LoVo (cell line): ENCODE results near the gene HNRNPH2.

Experiments
- DNase-seq: peaks from one replicate; pipeline ENCODE4 v3.0.0-alpha.2; 2016; ENCODE audit warnings: low spot score

Gene HNRNPH2, protein sequence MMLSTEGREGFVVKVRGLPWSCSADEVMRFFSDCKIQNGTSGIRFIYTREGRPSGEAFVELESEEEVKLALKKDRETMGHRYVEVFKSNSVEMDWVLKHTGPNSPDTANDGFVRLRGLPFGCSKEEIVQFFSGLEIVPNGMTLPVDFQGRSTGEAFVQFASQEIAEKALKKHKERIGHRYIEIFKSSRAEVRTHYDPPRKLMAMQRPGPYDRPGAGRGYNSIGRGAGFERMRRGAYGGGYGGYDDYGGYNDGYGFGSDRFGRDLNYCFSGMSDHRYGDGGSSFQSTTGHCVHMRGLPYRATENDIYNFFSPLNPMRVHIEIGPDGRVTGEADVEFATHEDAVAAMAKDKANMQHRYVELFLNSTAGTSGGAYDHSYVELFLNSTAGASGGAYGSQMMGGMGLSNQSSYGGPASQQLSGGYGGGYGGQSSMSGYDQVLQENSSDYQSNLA

DNA sequence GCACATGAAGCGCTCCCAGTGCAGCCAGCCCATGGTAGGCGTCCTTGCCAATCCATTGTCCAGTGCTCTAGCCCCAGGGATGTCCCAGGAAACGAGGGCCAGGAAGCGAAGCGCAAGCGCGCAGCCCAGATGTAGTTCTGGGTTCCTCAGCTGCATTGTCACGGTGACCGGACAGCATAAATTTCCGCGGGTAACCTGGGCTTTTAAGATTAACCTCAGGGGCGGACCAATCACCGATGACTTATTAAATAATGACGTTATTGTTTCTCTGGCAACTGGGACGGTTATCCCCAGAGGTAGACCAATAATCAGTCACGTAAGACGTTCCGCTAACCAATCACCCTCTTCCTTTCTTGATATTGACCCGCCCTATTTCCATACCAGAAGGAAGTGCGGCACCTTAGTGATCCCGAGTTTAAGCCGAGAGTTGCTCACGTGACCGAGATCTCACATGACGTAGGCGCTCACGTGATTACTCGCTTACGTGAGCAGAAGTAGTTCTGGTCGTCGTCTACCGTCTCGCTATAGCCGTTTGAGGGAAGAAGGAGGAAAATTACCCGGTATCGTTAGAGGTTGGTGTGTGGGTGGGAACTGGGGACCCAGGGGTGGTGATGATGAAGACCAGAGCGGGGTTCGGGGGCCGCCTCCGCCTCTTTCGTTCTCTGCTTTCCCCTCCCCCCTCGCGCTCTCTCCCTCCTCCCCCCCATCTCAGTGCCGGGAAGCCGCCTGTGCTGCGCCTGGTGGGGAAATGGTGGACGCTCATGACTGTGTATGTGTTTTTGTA lies at the start of gene HNRNPH2, which contains the start of gene GLA:
Gene HNRNPH2, plus strand, starts transcription at position 475 of the 784 bp plus-strand sequence. CDS start 3,767 bp downstream, outside the sequence.
Gene GLA, minus strand, starts transcription at position 178 of the 784 bp plus-strand sequence. Its CDS starts 22 bp downstream, at position 156.
- peak; percentile 87 for DNase-seq

DNA sequence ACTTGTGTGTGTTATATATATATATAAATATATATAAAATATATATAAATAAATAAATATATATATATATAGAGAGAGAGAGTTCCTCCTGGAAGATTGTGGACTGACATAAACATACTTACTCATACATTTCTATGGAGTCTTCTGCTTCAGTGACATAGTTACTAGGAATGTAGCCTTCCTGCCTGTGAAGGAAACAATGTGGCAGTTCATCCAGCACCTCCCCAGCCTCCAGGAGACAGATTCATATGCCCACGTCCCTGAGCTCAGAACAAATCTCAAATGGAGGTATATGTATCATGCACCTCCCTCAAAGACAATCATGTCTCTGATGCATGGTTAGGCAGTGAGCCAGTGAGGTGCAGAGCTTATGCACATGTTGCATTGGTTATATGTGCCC lies 48.1 kb upstream of the HNRNPH2 start:
- no peak for DNase-seq

- no peak for DNase-seq
Observed at GRCh38 chrX:101360390-101360789, 47.6 kb upstream of the HNRNPH2 start.

DNA sequence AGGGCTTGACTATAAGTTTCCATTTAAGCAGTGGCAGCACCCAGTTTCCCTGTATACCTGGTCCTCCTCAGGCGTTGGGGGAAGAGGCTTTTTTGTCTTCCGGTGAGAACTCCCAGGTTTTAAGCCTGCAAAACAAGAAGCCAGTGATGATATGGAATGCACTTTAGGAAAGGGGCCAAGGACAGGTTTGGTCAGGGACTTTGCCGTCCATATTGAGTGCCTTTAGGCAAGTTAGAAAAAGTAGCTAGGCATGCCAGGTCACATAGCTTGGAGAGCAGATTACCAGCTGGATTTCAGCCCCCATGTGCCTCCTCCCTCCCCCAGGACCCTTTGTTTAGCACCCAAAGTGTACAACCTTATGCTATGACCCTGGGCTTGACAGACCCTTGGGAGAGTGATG lies 45.9 kb upstream of the HNRNPH2 start:
- DNase-seq: no peak

DNA sequence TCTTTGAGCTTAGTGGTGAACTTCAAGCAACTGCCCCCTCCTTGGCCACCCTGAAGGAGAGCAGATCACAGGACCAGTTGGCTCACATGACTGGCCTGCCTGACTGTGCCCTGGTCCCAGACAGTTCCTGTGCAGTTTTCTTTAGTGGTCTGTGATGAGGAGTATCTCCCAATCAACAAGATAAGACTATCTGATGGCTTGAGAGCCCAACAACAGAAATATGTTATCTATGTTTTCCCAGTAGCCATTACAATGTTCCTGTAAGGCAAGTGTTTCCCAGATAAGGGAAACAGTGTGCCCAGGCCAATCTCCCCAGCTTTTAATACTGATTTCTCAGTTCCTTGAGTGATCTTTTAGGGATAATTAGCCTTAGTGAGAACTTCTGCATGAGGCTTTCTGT lies 45.3 kb upstream of the HNRNPH2 start:
- no peak for DNase-seq

GRCh38 chrX:101365301-101365795 lies 42.7 kb upstream of the HNRNPH2 start:
- no peak for DNase-seq

DNA sequence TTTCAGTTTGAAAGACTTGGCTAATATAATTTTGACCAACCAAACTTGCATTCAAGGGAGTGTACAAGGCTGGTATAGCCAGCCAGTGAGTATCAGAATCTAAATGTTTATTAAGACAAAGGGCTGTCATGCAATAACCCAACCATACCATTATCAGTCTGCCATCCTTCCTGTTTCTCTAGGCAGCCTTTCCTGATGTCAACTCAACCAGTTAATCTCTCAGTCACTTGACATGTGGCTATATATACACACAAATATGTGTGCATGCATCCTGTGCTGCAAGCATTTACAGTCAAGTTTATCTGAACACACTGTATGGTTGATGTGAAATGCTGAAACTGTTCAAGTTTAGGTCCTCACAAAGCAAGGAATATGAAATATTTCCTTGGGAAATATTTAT lies 39.2 kb upstream of the HNRNPH2 start:
- no peak for DNase-seq

DNA sequence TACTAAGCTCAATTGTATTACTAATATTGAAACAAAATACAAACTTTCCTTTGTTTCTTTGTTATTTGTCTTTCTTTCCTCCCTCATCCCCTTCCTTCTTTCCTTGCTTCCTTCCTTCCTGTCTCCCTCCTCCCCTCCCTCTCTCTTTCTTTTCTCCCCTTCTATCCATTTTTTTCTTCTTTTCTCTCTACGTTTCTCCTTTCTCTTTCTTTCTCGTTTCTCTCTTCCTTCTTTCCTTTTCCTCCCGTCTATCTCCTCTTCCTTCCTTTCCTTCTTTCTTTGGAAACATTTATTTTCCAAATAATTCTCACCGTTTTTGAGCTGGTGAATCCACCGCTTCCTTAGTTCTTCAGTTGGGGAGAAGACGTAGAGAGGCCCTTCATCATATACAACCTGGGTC lies 38.3 kb upstream of the HNRNPH2 start:
- DNase-seq: no peak

DNA sequence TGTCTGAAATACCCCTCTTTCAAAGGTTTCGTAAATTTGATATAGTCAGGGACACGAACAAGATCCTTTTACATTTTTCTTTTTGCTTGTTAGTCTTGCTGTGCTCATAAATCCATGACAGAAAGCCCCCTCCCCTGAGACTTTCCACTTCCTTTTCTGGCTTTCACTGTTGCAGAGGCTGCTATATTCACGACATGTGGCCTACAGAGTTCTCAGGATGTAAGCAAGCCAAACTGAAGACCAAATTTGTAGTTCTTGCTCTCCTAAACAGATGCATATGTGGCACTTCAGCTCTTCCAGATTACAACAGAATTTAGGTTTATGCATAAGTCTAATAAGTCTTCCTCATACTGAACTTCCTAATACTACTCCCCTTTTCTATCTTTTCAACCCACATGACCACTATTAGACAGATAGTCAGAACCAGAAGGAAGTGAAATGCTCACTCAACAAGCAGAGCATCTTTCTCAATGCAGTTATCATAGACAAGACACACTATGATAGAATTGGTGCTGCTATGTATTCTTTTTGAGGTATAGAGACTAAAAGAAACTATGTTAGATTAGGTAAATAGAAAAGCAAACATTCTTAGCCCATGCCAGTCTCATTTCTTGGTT lies 37.0 kb upstream of the HNRNPH2 start:
- DNase-seq: no peak

DNA sequence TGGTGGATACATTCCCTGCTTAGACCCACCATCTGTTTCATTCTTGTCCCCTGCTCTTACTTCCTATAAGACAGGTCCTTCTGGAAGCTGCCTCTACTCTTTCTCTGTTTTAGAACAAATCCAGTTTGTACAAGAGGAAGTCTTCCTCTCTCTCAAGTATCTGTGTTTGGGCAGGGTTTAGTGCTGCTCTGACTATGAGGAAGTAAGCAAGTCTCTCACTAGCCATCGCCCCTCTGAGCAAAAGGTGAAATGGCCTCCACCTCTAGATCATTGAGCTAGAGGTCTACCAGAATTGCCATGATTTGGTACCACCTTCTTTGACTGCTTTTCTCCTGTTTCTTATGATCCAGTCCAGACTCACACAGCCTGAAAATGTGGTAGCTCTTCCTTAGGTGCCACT lies 30.5 kb upstream of the HNRNPH2 start:
- DNase-seq: no peak

DNA sequence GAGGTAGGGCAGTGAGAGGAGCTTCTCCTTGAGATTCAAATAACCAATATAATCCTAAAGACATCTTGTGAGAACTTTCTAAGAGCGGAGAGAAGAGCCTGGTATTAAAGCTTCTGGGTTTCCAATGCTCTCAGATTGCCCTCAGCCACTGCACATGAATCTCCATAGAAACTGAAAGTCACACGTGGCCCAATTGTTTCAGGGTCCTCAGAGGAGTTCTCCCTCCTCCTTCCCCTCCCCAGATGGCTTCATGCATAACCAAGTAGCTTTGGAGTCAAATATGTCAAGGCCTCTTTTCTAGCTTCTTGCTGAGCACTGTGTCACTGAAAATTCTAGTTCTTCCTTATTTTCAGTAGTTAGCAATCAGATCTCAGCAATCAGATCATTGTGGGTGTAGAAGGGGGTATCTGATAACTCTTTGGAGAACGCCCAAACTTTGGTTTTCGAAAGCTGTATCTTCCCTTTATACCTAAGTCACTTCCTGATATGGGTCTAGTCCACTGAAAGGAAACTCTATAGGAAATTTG lies 24.3 kb upstream of the HNRNPH2 start:
- DNase-seq: no peak

DNA sequence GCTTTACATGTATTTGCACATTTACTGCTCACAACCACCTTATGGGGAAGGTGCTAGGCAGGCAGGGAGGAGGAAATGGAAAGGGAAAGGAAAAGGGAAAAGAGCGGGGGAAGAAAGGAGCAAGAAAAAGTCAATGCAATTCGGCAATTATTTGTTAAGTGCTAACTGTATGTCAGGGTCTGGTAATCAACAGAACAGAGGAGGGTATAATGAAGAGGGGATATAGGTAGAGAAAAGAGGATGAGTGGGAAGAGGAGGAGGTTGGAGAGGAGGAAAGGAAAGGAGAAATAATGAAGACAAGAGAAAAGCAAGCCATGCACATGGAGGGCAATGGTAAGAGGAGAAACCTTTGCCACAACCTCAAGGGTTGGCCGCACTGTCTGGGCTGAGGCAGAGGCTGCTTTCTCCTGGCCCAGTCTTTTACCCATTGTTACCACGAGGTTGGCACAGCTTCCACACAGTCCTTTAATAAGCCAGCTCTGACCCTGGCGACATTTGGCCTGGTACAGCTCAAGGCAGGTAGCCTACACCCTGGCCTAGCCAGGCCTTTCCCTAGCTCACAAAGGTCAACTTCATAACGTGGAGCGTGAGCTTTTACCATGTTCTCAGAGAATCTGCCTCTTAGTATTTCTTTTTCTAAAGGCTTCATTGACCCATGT lies 22.9 kb upstream of the HNRNPH2 start:
- no peak for DNase-seq

DNA sequence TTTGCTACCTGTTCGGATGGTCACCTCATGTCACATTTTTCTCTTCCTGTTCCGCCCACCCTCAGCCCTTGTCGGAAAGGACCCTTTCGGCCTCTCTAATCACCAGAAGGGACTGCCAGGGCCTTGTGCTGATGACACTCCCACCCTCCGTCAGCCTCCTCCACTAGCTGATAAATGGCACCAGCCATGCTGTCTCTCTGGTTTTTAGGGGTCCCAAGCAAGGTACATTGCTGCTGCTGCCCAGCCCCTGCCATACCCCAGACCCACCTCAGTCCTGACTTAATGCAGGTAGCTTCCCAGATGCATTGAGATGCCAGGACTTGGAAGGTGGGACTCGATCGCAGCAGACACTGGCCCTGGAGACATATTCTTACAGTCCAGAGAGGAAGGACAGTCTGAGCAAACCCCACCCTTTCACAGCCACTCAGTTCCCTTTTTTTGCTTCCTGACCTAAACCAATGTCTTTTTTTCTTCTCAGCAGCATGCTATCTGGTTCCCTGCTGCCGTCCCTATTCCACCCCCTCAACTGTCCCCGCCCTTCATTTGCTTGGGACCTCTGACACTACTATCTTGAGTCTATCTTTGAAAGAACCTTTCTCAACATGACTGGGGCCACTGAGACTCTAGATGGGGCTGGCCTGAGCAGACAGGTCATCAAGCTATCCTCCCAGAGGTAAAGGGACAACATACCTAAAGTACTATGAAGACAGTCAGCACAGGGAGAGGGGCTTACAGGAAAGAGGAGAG lies 22.1 kb upstream of the HNRNPH2 start, which contains the start of gene BTK:
Gene BTK, minus strand, starts transcription at position 397 of the 747 bp plus-strand sequence. CDS start 10,907 bp downstream, outside the sequence.
- no peak for DNase-seq

GRCh38 chrX:101386542-101386885 lies 21.5 kb upstream of the HNRNPH2 start:
- no peak for DNase-seq

GRCh38 chrX:101388604-101389003 lies 19.4 kb upstream of the HNRNPH2 start:
- DNase-seq: no peak

DNA sequence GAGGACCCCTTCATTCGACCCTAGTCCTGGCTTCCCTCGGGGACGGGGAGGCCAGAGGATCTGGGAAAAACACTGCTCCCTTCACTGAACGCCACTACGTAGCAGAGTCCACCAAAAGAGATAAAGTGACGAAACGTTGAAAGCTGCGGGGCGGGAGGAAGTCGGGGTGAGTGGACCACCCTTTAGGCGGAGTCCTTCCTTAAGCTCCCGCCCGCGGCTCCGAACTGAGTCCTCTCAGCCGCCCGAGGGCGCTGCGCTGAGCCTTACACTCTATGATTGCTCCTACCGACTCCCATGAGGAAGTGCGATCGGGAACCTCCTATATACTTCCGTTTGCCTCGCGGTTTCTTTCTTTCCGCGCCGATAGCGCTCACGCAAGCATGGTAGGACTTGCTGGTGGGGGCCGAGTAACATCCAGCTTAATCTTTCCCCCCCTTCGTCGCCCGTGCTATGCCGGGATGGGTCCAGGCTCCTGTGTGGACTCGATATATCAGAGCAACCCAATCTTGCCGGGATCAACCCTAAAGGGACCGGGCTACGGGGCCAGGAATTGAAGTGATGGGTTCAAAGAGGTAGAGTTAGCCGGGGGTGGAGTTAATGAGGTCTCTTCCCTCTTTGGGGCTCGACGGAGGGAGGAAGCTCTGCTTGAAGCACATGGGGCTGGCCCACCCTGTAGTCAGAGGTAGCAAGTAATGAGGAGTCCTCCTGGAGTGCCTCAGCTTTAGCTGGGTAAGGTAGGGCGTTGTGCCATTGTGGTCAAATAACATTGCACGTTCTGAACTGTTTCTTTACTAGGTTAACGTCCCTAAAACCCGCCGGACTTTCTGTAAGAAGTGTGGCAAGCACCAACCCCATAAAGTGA lies 17.1 kb upstream of the HNRNPH2 start, which contains the start of gene RPL36A:
Gene RPL36A, plus strand, starts transcription at position 348 of the 862 bp plus-strand sequence. Its CDS starts 33 bp downstream, at position 381.
- DNase-seq: peak; percentile 83

DNA sequence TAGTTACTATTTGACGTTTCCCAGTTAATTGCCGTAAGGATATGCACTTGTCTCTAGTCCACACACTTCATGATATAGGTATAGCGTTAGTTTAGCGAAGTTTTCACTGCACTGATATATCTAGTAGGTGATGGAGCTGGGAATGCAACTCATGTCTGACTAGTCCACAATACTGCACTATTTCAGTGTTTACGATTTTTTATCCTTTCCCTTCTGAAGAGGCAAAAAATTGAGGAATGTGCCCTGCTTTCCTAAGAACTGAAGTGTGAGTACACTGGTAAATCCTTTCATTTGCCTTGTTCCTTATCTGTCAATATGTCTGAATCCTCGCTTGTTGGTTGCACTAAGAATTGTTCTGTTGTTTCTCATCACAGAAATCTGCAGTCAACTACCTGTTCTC lies 16.2 kb upstream of the HNRNPH2 start:
- DNase-seq: no peak

DNA sequence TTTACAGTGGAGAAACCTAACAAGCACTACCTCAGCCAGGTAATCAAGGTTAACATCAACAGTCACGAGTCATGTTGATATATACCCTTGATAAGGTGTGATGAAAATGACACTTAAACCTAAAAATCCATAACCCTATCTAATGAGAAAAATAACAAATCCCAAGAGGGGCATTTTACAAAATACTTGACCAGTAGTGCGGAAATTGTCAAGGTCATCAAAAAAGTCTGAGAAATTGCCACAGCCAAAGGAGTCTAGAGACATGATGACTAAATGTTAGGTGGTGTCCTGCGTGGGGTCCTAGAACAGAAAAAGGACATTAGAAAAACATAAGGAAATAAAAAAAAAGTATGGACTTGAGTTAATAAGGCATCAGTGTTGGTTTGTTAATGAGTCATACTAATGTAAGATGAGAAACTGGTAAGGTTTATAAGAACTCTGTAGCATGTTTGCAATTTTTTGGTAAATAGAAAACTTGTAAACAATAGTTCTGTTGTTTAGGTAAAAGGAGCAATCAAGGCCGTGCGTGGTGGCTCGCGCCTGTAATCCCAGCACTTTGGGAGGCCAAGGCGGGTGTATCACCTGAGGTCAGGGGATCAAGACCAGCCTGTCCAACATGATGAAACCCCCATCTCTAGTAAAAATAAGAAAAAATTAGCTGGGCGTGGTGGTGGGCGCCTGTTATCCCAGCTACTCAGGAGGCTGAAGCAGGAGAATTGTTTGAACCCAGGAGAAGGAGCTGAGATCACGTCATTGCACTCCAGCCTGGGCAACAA lies 14.3 kb upstream of the HNRNPH2 start:
- no peak for DNase-seq

GRCh38 chrX:101394372-101394771 lies 13.7 kb upstream of the HNRNPH2 start:
- no peak for DNase-seq
